Measurements from ENCODE around the gene STRIT1.

STRIT1 gene

DNA sequence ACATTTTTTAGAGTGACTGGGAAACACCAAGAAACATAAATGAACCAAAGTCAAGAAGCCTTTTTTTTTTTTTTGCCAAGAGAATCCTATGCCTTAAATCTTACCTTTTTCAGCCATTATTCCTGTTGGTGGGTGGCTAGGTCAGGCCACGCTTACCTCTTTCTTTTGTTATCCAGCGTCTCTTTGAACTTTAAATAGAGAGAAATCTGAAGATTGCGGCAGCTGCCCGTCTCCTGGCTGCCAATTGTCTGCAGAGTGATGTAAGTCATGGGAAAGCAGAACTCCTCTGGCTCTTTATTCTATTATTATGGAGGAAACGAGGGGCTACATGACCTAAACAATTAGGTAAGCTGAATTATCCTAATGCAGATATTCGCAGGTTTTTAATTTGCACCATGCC, at the start of gene STRIT1:
Gene STRIT1 (minus strand): TSS at position 168 of the 400 bp plus-strand sequence.
- H3K4me3 ChIP-seq (ENCODE audit: control insufficient read depth, low read depth, low read length) = no peak within 1 kb of the TSS
- TF ChIP-seq, protein P1, sequence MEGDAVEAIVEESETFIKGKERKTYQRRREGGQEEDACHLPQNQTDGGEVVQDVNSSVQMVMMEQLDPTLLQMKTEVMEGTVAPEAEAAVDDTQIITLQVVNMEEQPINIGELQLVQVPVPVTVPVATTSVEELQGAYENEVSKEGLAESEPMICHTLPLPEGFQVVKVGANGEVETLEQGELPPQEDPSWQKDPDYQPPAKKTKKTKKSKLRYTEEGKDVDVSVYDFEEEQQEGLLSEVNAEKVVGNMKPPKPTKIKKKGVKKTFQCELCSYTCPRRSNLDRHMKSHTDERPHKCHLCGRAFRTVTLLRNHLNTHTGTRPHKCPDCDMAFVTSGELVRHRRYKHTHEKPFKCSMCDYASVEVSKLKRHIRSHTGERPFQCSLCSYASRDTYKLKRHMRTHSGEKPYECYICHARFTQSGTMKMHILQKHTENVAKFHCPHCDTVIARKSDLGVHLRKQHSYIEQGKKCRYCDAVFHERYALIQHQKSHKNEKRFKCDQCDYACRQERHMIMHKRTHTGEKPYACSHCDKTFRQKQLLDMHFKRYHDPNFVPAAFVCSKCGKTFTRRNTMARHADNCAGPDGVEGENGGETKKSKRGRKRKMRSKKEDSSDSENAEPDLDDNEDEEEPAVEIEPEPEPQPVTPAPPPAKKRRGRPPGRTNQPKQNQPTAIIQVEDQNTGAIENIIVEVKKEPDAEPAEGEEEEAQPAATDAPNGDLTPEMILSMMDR (conservative IDR thresholded peaks at IDR 0.05; ENCODE audit: control insufficient read depth, insufficient read depth, low read depth, low read length) = no peak
- DNase-seq (ENCODE audit: low read depth) = no peak

DNA sequence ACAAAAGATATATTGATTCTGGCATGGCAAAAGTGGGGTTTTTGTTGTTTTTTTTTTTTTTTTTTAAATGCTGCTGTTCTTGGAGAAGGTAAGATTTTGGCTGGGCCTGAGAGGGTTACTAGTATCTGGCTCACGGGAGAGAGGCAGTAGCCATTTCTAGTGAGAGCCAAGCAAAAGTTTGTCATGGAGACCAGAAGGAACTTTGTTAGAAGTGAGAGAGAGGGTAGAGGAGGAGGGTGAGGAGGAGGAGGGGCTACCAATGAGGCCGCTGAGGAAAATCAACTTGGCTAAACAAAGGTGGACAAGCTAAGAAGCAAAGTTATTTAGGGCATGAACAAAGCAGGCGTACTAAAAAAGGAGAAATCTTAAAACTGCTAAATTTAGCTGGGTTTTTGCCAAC, 48.9 kb upstream of the STRIT1 start:
- no peak for DNase-seq (ENCODE audit: low read depth)
- TF ChIP-seq, protein P1 (conservative IDR thresholded peaks at IDR 0.05; ENCODE audit: control insufficient read depth, insufficient read depth, low read depth, low read length) = no peak
- H3K4me3 ChIP-seq (ENCODE audit: control insufficient read depth, low read depth, low read length) = no peak overlapping the region

DNA sequence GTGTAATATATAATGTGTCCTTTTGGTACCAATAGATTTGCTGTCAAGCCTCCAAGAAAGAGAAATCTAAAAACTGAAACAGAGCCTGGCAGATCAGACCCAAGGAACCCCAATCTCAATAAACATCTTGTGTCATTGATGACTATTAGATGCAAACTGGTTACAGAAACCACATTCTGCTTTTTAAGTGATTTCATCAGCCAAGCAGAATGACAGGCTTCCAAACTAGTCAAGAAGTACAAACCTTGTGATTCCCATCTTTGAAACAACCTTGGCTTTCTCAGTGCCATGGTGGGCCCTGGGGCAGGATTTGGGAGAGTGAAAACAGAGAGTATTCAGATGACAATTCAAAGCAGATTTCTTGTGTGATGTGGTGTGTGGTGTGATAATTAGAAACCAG, 45.6 kb upstream of the STRIT1 start:
- DNase-seq (ENCODE audit: low read depth) = peak; percentile 48
- TF ChIP-seq, protein P1 (conservative IDR thresholded peaks at IDR 0.05; ENCODE audit: control insufficient read depth, insufficient read depth, low read depth, low read length) = no peak
- no peak overlapping the region for H3K4me3 ChIP-seq (ENCODE audit: control insufficient read depth, low read depth, low read length)

DNA sequence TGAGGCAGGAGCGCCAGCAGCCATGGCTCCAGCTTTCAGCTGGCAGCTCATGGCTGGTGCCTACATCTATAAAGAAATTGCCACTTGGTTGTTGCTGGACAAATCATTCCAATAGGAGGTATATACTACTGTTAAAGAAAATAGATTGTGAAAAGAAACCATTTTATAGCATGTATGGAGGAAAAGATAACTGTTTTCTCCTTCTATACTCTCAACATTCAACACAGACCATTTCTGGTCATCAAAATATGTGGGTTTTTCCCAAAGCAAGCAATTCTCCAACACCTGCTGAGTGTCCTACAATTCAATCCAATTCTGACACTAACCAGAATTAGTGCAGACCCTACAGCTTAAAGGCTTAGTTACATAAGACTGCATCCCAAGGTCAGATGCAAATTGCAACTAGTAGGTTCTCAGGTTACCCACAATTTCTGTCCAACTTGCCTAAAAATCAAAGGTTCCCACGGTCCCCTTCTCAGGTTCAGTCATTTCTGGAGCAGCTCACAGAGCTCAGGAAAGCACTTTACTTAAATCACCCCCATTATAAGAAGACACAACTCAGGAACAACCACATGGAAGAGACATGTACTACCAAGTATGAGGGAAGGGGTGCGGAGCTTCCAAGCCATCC, 42.4 kb upstream of the STRIT1 start:
- no peak for DNase-seq (ENCODE audit: low read depth)
- TF ChIP-seq, protein P1 (conservative IDR thresholded peaks at IDR 0.05; ENCODE audit: control insufficient read depth, insufficient read depth, low read depth, low read length) = no peak
- H3K4me3 ChIP-seq (ENCODE audit: control insufficient read depth, low read depth, low read length) = no peak overlapping the region

DNA sequence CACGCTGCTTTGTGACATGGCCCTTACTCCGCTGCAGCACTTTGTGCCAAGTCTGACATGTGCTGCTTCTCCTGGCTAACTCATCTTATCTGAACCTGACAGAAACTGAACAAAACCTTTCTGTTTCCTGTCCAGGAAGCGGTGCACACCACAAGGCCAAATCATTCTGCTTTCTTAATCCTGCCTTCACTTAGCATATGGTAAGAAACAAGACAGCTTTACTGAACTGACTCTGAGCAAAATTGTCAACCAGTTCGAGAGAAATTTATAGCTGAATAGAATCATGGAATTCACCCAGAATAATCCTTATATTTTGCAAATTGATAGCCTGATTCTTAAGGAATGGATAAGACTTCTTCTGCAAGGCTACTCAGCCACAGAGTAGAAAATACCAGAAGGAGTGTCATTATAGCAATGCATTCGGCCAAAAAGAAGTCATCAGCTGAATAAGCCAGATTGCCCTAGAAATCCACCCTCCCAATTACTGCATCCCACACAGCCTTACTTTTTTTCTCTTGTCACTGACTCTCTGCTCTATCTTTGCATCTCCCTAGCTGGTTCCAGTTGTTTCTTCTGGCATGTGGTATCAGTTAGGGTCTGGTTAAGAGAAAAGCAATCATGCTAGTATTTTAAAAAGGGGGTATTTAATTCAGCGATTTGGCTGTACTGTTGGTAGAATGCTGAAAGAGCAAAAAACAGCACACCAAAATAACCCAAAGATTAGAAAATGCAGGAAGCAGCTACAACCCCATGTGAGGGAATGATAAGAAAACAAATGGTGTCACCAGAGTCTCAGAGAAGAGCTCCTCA, 41.6 kb upstream of the STRIT1 start:
- no peak overlapping the region for H3K4me3 ChIP-seq (ENCODE audit: control insufficient read depth, low read depth, low read length)
- DNase-seq (ENCODE audit: low read depth) = no peak
- TF ChIP-seq, protein P1 (conservative IDR thresholded peaks at IDR 0.05; ENCODE audit: control insufficient read depth, insufficient read depth, low read depth, low read length) = no peak

DNA sequence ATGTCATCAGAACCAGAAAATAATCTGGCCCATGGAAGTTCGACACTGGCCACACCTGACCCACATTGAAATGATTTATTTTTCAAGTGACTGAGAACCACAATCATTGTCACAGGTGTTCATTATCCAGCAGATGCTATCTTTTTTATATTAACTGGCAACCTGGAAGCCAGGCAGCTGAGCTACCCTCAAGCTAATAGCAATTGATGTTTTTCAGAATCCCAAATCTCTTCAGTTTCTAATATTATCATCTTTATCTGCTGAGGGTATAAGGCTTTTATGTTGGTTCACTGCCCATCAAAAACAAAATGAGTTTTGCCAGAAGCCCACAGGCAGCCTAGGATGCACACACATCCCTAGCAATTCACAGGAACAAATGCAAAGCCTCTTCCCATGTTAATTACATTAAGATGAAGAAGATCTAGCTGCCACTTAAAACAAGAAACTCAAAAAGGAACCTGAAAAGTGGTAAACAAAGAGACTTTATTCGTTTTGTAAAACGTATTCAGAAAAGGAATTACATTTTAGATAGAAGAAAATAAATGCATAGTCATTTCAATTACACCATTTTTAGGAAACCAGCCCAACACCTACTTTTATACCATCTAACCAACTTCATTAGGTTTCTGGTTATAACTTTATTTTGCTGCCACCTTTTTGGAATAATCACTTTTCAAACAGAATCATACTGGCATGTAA, 40.9 kb upstream of the STRIT1 start:
- no peak for DNase-seq (ENCODE audit: low read depth)
- TF ChIP-seq, protein P1 (conservative IDR thresholded peaks at IDR 0.05; ENCODE audit: control insufficient read depth, insufficient read depth, low read depth, low read length) = no peak
- no peak overlapping the region for H3K4me3 ChIP-seq (ENCODE audit: control insufficient read depth, low read depth, low read length)

All from fibroblast of mammary gland (primary cell).